ENCODE data around the gene MORC4.

The MORC4 gene

GRCh38 chrX:106932960-106933537 is 67.0 kb downstream of the MORC4 start:
- DNase-seq = no peak
- H3K27ac ChIP-seq = no peak overlapping the region
- H3K4me3 ChIP-seq (ENCODE audit: low read depth, low read length) = no peak overlapping the region
- TF ChIP-seq, protein P1, sequence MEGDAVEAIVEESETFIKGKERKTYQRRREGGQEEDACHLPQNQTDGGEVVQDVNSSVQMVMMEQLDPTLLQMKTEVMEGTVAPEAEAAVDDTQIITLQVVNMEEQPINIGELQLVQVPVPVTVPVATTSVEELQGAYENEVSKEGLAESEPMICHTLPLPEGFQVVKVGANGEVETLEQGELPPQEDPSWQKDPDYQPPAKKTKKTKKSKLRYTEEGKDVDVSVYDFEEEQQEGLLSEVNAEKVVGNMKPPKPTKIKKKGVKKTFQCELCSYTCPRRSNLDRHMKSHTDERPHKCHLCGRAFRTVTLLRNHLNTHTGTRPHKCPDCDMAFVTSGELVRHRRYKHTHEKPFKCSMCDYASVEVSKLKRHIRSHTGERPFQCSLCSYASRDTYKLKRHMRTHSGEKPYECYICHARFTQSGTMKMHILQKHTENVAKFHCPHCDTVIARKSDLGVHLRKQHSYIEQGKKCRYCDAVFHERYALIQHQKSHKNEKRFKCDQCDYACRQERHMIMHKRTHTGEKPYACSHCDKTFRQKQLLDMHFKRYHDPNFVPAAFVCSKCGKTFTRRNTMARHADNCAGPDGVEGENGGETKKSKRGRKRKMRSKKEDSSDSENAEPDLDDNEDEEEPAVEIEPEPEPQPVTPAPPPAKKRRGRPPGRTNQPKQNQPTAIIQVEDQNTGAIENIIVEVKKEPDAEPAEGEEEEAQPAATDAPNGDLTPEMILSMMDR (IDR thresholded peaks at IDR 0.05; ENCODE audit: low read depth, low read length, missing control alignments) = no peak
- H3K27me3 ChIP-seq (replicated peaks) = no peaks in the 10 kb centered on the region
- H3K36me3 ChIP-seq (replicated peaks) = no peaks in the 10 kb centered on the region
- in situ Hi-C loops (cut with HindIII; ENCODE audit: low pct_ligation_motif_present, low sequenced_read_pairs) = no loop called here

DNA sequence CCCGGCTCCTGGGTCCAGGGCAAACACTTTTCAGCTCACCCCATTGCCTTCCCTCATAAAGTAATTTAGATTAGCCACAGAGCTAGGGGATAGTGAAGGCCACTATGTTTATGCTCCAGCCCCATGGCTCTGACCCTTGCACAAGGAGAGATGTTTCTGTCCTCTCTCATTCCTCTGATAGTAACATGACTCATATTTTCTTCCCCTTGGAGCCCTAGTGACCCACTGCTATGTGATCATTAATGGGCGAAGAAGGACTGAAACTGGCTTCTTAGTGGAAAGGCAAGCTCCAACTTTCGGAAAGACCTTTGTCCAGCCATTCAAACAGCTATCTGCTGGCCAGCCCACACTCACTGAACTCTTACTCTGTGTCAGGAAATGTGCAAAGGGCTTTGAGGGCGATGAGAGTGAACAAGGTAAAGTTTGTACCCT is 67.5 kb downstream of the MORC4 start:
- Histone ChIP-seq H3K27ac (peak overlapping the region; percentile 3), H3K27me3 (replicated peaks) (no peaks in the 10 kb centered on the region), H3K4me3 (ENCODE audit: low read depth, low read length) (no peak overlapping the region), H3K36me3 (replicated peaks) (no peaks in the 10 kb centered on the region)
- in situ Hi-C loops (cut with HindIII; ENCODE audit: low pct_ligation_motif_present, low sequenced_read_pairs) = no loop called here
- no peak for DNase-seq
- TF ChIP-seq, protein P1 (IDR thresholded peaks at IDR 0.05; ENCODE audit: low read depth, low read length, missing control alignments) = no peak

DNA sequence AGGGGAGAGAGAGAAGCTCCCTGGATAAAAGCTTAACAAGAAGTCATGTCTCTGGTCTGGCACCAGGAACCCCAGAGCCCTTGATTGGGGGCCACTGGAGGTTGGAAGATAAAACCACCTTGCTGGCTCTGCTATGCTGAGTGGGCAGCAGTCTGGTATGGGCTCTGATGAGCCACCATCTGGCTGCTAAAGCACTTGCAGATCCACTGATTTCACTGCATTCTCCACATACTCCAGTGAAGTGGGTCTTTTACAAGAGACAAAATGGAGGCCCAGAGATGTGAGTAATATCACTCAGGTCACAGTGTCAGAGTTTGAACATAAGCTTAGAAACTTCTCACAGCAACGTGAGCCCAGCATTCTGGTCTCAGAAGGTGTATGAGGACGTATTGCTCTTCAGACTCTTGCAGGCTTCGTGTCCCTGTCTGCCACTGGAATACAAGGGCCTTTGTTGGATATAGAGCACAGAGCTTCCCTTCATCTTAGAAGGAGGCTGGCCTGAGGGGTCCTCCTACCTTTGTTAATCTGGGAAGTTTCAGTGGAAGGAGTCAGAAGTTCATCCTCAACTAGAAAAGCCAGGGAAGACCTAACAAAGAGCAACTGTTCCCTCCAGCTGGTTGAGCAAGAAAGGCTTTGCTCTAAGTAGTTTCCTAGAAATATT is 68.1 kb downstream of the MORC4 start:
- Histone ChIP-seq H3K27ac (peak overlapping the region; percentile 3), H3K27me3 (replicated peaks) (no peaks in the 10 kb centered on the region)
- DNase-seq = no peak

GRCh38 chrX:106928227-106928626 is 71.8 kb downstream of the MORC4 start:
- DNase-seq = no peak
- H3K4me3 ChIP-seq (ENCODE audit: low read depth, low read length) = no peak overlapping the region
- H3K27me3 ChIP-seq (replicated peaks) = no peaks in the 10 kb centered on the region
- TF ChIP-seq, protein P1 (IDR thresholded peaks at IDR 0.05; ENCODE audit: low read depth, low read length, missing control alignments) = no peak
- no peak overlapping the region for H3K27ac ChIP-seq
- no peaks in the 10 kb centered on the region for H3K36me3 ChIP-seq (replicated peaks)
- in situ Hi-C loops (cut with HindIII; ENCODE audit: low pct_ligation_motif_present, low sequenced_read_pairs) = no loop called here

More for the DNA sequence above, 68.1 kb downstream of the MORC4 start:
- H3K36me3 ChIP-seq (replicated peaks) = no peaks in the 10 kb centered on the region
- TF ChIP-seq, protein P1 (IDR thresholded peaks at IDR 0.05; ENCODE audit: low read depth, low read length, missing control alignments) = no peak
- in situ Hi-C loops (cut with HindIII; ENCODE audit: low pct_ligation_motif_present, low sequenced_read_pairs) = no loop called here
- no peak overlapping the region for H3K4me3 ChIP-seq (ENCODE audit: low read depth, low read length)

- Histone ChIP-seq H3K4me3 (ENCODE audit: low read depth, low read length) (no peak overlapping the region), H3K27ac (no peak overlapping the region), H3K27me3 (replicated peaks) (no peaks in the 10 kb centered on the region), H3K36me3 (replicated peaks) (no peaks in the 10 kb centered on the region)
- TF ChIP-seq, protein P1 (IDR thresholded peaks at IDR 0.05; ENCODE audit: low read depth, low read length, missing control alignments) = no peak
- in situ Hi-C loops (cut with HindIII; ENCODE audit: low pct_ligation_motif_present, low sequenced_read_pairs) = no loop called here
- no peak for DNase-seq
Measured at GRCh38 chrX:106927700-106928099, 72.3 kb downstream of the MORC4 start.
